ENCODE results near the gene SRPRB. TPM values are rescaled to one million over a fixed set of nuclear protein-coding genes. Genes with fewer than 3 reads are reported as not detected.
A peak's percentile ranks its signal among the peaks of the same experiment; 100 is the strongest.

Gene SRPRB
- total RNA-seq, 1 experiment from 2014 or later: 54.8 TPM

- Histone ChIP-seq H3K79me1 (ENCODE audit: insufficient read depth, low read depth, low read length, poor library complexity, severe bottlenecking) (no peaks in the 10 kb centered on the region), H2BK12ac (ENCODE audit: insufficient read length, low read depth, low read length) (no peak overlapping the region), H3K27me3 (ENCODE audit: insufficient read depth, low read length) (no peaks in the 10 kb centered on the region), H3K14ac (ENCODE audit: insufficient read depth, low read length) (no peak overlapping the region; the same call in 1 of the 2 replicates), H3K23me2 (ENCODE audit: insufficient read length, low read depth, low read length, poor library complexity, severe bottlenecking) (no peaks in the 10 kb centered on the region), H3K27ac (ENCODE audit: insufficient read length, low read depth, low read length) (no peak overlapping the region), H2BK5ac (ENCODE audit: insufficient read length, low read length) (no peak overlapping the region), H3K9me3 (ENCODE audit: control insufficient read depth, low read depth, low read length) (no peaks in the 10 kb centered on the region), H4K20me1 (ENCODE audit: control insufficient read depth, insufficient read depth, insufficient read length) (no peaks in the 10 kb centered on the region), H3K79me2 (ENCODE audit: insufficient read depth, low read length) (no peaks in the 10 kb centered on the region), H4K5ac (ENCODE audit: insufficient read length, low read depth, low read length) (no peak overlapping the region), H4K8ac (replicated peaks; ENCODE audit: insufficient read length, low read depth, low read length) (no peak overlapping the region), H3K23ac (ENCODE audit: insufficient read length, low read depth, low read length) (no peak overlapping the region), H2BK15ac (ENCODE audit: low read depth, low read length) (no peak overlapping the region), H2BK20ac (ENCODE audit: low read depth, low read length, poor library complexity, severe bottlenecking) (no peak overlapping the region), H2AFZ (ENCODE audit: low read length) (no peak overlapping the region), H2AK5ac (ENCODE audit: insufficient read length, low read length) (no peak overlapping the region), H4K91ac (ENCODE audit: insufficient read length, low read depth, low read length) (no peak overlapping the region), H3K4me2 (ENCODE audit: insufficient read depth, insufficient read length, low read length) (no peak overlapping the region), H3K9ac (ENCODE audit: extremely low read depth, insufficient read length, low read length) (no peak overlapping the region), H2BK120ac (ENCODE audit: low read depth, low read length, poor library complexity, severe bottlenecking) (no peak overlapping the region), H3T11ph (ENCODE audit: low read length) (no peak overlapping the region), H3K56ac (ENCODE audit: insufficient read length, low read depth, low read length) (no peak overlapping the region), H3K18ac (ENCODE audit: insufficient read length, low read depth, low read length) (no peak overlapping the region), H3K4me1 (ENCODE audit: insufficient read depth, low read length) (no peaks in the 10 kb centered on the region), H3K4ac (ENCODE audit: low read depth, low read length) (no peak overlapping the region)
- peak; percentile 4 for DNase-seq
- Mint-ChIP-seq H3K4me3 (no peak overlapping the region), H3K36me3 (ENCODE audit: insufficient read depth in 1 of 3, low read depth in 3 of 3) (peaks cover 0 to 3% (median 1%) of the 10 kb centered on the region in 3 experiments; a peak in 1 of 7 replicates), H3K27me3 (ENCODE audit: low read depth) (no peaks in the 10 kb centered on the region), H3K9me3 (no peaks in the 10 kb centered on the region), H3K27ac (no peak overlapping the region; a peak in 2 of 7 replicates), H3K4me1 (no peaks in the 10 kb centered on the region)
- no CpG with 5 or more reads among the region's 22 CpGs for WGBS (ENCODE audit: extremely low coverage, insufficient read length, low lambda C conversion rate)
- no peak for TF ChIP-seq CTCF (conservative IDR thresholded peaks at IDR 0.05)
Observed at GRCh38 chr3:133837487-133838295, 32.1 kb downstream of the SRPRB start.
